Loucy (cell line): ENCODE measurements around the gene PARP1.

ENCODE experiments used
- H2AFZ ChIP-seq: fragments of 200-600 bp; sonication (generic); 2 replicates; pipeline ENCODE4 v1.6.0; 2016; ENCODE audit warnings: antibody characterized with exemption, mild to moderate bottlenecking, low read length, moderate library complexity
- H3F3A ChIP-seq: fragments of 200-600 bp; 2 replicates; pipeline ENCODE4 v1.6.0; 2016; ENCODE audit warnings: antibody characterized with exemption, low read depth, mild to moderate bottlenecking
- H3K27me3 ChIP-seq: fragments of 200-600 bp; sonication (generic); 2 replicates; pipeline ENCODE4 v1.6.1; 2014; ENCODE audit warnings: low read length, mild to moderate bottlenecking; ENCODE audit not compliant: insufficient read depth, poor library complexity, severe bottlenecking
- H3K36me3 ChIP-seq: fragments of 200-600 bp; sonication (generic); 2 replicates; pipeline ENCODE4 v1.6.1; 2016; ENCODE audit warnings: low read length; ENCODE audit not compliant: insufficient read depth
- H3K4me1 ChIP-seq: fragments of 200-600 bp; sonication (generic); 2 replicates; pipeline ENCODE4 v1.5.1; 2014; ENCODE audit warnings: low read length, mild to moderate bottlenecking; ENCODE audit not compliant: insufficient read depth, poor library complexity, severe bottlenecking
- H3K4me2 ChIP-seq: fragments of 200-600 bp; sonication (generic); 2 replicates; pipeline ENCODE4 v1.6.0; 2014; ENCODE audit warnings: antibody characterized with exemption, low read length, low read depth, mild to moderate bottlenecking; ENCODE audit not compliant: poor library complexity, severe bottlenecking
- H3K4me3 ChIP-seq: fragments of 200-600 bp; sonication (generic); 2 replicates; pipeline ENCODE4 v1.5.1; 2014; ENCODE audit warnings: low read length, mild to moderate bottlenecking, mixed read lengths; ENCODE audit not compliant: poor library complexity, severe bottlenecking
- H3K79me2 ChIP-seq: fragments of 200-600 bp; sonication (generic); 2 replicates; pipeline ENCODE4 v1.6.1; 2014; ENCODE audit warnings: low read length; ENCODE audit not compliant: insufficient read depth
- H3K9ac ChIP-seq: fragments of 200-600 bp; sonication (generic); 2 replicates; pipeline ENCODE4 v1.6.0; 2014; ENCODE audit warnings: mild to moderate bottlenecking, low read depth, low read length, moderate library complexity; ENCODE audit not compliant: poor library complexity, severe bottlenecking
- H3K9me2 ChIP-seq: fragments of 200-600 bp; sonication (generic); replicated peaks from 2 replicates; pipeline ENCODE4 v1.6.1; 2016; ENCODE audit warnings: low read depth, low read length, mixed read lengths
- H3K9me3 ChIP-seq: fragments of 200-600 bp; sonication (generic); 2 replicates; pipeline ENCODE4 v1.6.1; 2014; ENCODE audit warnings: mild to moderate bottlenecking, antibody characterized with exemption, low read length, low read depth; ENCODE audit not compliant: insufficient read depth
- H4K20me1 ChIP-seq: fragments of 200-600 bp; sonication (generic); 2 replicates; pipeline ENCODE4 v1.6.0; 2014; ENCODE audit warnings: antibody characterized with exemption, low read length, mild to moderate bottlenecking; ENCODE audit not compliant: insufficient read depth, poor library complexity, severe bottlenecking
- EZH2phosphoT487 ChIP-seq: fragments of 200-600 bp; IDR thresholded peaks from 2 replicates; pipeline ENCODE4 v1.6.1; 2018; ENCODE audit warnings: antibody characterized with exemption, mild to moderate bottlenecking, moderate library complexity, borderline replicate concordance
- TF ChIP-seq, protein P1 (sequence below): fragments of 200-600 bp; sonication (generic); conservative IDR thresholded peaks from 2 replicates; pipeline ENCODE4 v1.5.1; 2014; ENCODE audit warnings: mild to moderate bottlenecking, antibody characterized with exemption, low read length

Gene PARP1

DNA sequence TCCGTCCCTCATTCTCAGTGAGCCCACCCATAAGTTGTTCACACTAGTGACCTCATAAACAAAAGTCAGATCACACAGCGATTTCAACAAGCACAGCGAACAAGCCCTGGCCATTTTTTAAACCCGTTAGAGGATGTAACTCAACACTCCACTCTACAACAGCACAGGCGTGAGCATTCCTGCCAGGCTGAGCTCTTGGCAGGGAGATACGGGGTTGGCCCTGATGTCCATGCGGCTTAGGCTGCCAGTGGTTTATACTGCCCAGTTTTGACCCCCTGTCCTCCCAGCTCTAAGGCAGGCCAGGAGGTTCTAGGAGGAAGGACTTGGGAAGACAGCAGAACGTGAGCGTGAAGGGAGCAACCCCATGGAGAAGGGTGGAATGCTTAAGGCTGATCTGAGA is 35.0 kb downstream of the PARP1 start:
- H3K36me3 ChIP-seq: peaks cover 94% of the 10 kb centered on the region
- no peak overlapping the region for H3K9ac ChIP-seq
- no peak overlapping the region for H3K4me3 ChIP-seq
- no peak overlapping the region for H3K4me2 ChIP-seq
- no peak overlapping the region for H2AFZ ChIP-seq
- no peaks in the 10 kb centered on the region for H3F3A ChIP-seq
- H3K4me1 ChIP-seq: peaks cover 13% of the 10 kb centered on the region
- peaks cover 4% of the 10 kb centered on the region; the same call in 1 of the 2 replicates for H3K79me2 ChIP-seq
- no peak for TF ChIP-seq EZH2phosphoT487
- TF ChIP-seq, protein P1, sequence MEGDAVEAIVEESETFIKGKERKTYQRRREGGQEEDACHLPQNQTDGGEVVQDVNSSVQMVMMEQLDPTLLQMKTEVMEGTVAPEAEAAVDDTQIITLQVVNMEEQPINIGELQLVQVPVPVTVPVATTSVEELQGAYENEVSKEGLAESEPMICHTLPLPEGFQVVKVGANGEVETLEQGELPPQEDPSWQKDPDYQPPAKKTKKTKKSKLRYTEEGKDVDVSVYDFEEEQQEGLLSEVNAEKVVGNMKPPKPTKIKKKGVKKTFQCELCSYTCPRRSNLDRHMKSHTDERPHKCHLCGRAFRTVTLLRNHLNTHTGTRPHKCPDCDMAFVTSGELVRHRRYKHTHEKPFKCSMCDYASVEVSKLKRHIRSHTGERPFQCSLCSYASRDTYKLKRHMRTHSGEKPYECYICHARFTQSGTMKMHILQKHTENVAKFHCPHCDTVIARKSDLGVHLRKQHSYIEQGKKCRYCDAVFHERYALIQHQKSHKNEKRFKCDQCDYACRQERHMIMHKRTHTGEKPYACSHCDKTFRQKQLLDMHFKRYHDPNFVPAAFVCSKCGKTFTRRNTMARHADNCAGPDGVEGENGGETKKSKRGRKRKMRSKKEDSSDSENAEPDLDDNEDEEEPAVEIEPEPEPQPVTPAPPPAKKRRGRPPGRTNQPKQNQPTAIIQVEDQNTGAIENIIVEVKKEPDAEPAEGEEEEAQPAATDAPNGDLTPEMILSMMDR: no peak
- H4K20me1 ChIP-seq: peaks cover 7% of the 10 kb centered on the region
- H3K9me3 ChIP-seq: no peaks in the 10 kb centered on the region
- no peaks in the 10 kb centered on the region for H3K27me3 ChIP-seq
- no peaks in the 10 kb centered on the region for H3K9me2 ChIP-seq

DNA sequence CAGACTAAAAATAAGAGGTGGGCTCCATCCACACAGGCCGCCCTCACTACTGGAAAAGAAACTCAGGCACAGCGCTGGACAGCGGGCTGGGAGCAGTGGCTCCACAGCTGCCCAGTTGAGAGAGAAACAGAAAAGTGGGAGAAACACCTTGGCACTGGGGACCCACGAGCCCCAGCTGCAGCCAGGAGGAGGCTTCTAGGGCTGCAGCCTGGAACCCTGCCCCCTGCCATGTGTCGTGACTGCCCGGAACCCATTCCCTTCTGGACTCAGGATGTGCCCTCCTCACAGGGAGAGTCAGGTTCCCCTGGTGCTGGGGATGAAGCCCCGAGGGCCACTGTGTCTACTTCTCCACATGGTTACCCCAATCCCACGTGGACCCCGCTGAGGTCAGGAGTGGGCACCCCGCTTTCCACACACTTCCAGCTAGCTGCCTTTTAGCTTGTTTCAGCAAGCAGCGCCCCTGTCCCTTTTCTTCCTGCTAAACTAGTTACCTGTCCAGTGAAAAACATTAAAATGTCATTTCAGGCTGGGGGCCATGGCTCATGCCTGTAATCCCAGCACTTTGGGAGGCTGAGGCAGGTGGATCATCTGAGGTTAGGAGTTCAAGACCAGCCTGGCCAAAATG is 35.9 kb downstream of the PARP1 start:
- Histone ChIP-seq H3K9me3 (no peaks in the 10 kb centered on the region), H2AFZ (no peak overlapping the region), H3K79me2 (peaks cover 4% of the 10 kb centered on the region; the same call in 1 of the 2 replicates), H3K27me3 (no peaks in the 10 kb centered on the region), H3K36me3 (peaks cover 94% of the 10 kb centered on the region), H3K4me2 (no peak overlapping the region), H4K20me1 (peaks cover 7% of the 10 kb centered on the region), H3K9me2 (no peaks in the 10 kb centered on the region), H3F3A (no peaks in the 10 kb centered on the region), H3K9ac (no peak overlapping the region), H3K4me3 (no peak overlapping the region), H3K4me1 (peaks cover 13% of the 10 kb centered on the region)
- no peak for TF ChIP-seq EZH2phosphoT487
- TF ChIP-seq, protein P1: no peak

DNA sequence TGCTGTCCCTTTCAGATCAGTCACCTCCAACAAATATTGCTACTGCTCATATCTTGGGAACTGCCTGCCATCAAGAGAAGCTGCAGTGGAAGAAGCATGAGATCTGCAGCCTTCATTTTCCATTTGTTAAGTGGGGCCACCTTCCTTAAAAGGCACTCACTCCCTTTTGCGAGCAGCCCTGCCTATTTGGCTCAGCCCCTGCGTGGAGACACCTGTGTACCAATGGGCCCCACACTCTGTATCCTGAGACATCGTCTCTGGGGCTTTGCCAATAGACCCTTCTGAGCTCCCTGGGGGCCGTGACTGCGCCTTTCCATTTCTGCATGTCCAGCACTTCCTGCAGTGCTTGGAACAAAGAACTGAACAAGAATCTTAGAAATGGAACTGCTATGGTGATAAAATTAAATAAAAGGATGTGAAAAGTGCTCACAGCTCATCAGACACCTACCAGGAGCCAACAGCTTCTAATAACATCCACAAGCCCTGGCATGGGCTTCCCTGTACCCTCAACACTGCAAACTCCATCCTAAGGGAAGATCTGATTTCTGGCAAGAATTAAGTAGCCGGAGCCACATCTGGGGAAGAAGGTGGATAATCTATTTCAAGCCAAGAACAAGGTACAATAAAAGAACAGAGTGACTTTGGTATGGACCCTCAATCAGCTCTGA is 36.7 kb downstream of the PARP1 start:
- Histone ChIP-seq H3K9me2 (no peaks in the 10 kb centered on the region), H3K4me3 (no peak overlapping the region), H3K27me3 (no peaks in the 10 kb centered on the region), H4K20me1 (peaks cover 7% of the 10 kb centered on the region), H3K9me3 (no peaks in the 10 kb centered on the region), H3K36me3 (peaks cover 94% of the 10 kb centered on the region), H3K9ac (no peak overlapping the region), H3K4me2 (no peak overlapping the region), H3K79me2 (peaks cover 4% of the 10 kb centered on the region; the same call in 1 of the 2 replicates), H3K4me1 (peaks cover 13% of the 10 kb centered on the region), H2AFZ (no peak overlapping the region), H3F3A (no peaks in the 10 kb centered on the region)
- TF ChIP-seq, protein P1: no peak
- TF ChIP-seq EZH2phosphoT487: no peak
